Vagina (tissue), 2 donors: Measurements from ENCODE around the gene HTR6.
A peak's percentile ranks its signal among the peaks of the same experiment; 100 is the strongest.

Experiments
- CTCF ChIP-seq, 3 experiments: fragments of 450-650 bp in 2 of 3; fragments of 200-600 bp in 1 of 3; sonication (generic) in 1 of 3; IDR thresholded peaks; one replicate each; pipeline ENCODE4 v1.5.1; 2017 to 2019; ENCODE audit warnings: antibody characterized with exemption in 3 of 3, mild to moderate bottlenecking in 2 of 3, moderate library complexity in 2 of 3
- POLR2A ChIP-seq, 2 donors: fragments of 450-650 bp; IDR thresholded peaks; one replicate each; pipeline ENCODE4 v1.6.1; 2017; ENCODE audit warnings: antibody characterized with exemption in 2 of 2, mild to moderate bottlenecking in 2 of 2, moderate library complexity in 2 of 2
- POLR2AphosphoS5 ChIP-seq, 2 donors: sonication (generic); formaldehyde crosslinking; IDR thresholded peaks; one replicate each; pipeline ENCODE4 v1.9.0; 2017; ENCODE audit warnings: antibody characterized with exemption in 2 of 2, mild to moderate bottlenecking in 2 of 2, low read depth in 1 of 2; ENCODE audit not compliant: insufficient read depth in 1 of 2

GRCh38 chr1:19661721-19662228, 2.9 kb upstream of the HTR6 start:
- peak; percentile 27 to 57 (median 29) for TF ChIP-seq CTCF (IDR thresholded peaks at IDR 0.05)
- TF ChIP-seq POLR2A (IDR thresholded peaks at IDR 0.05): no peak
- no peak for TF ChIP-seq POLR2AphosphoS5 (IDR thresholded peaks at IDR 0.05; ENCODE audit: insufficient read depth in 1 of 2, low read depth in 1 of 2)
